HUES6 (cell line): ENCODE results near the gene MTMR12.

Source experiments
- H3K27ac ChIP-seq: 2 replicates; pipeline ENCODE4 v1.7.0; 2013; ENCODE audit warnings: low read depth, mild to moderate bottlenecking, low read length, inconsistent platforms
- H3K27me3 ChIP-seq: 2 replicates; pipeline ENCODE4 v1.6.1; 2013; ENCODE audit warnings: low read length; ENCODE audit not compliant: control insufficient read depth, insufficient read depth
- H3K36me3 ChIP-seq: 2 replicates; pipeline ENCODE4 v1.6.1; 2013; ENCODE audit warnings: low read length; ENCODE audit not compliant: control insufficient read depth, insufficient read depth
- H3K4me1 ChIP-seq: 2 replicates; pipeline ENCODE4 v1.6.1; 2013; ENCODE audit warnings: low read length; ENCODE audit not compliant: control insufficient read depth, insufficient read depth
- H3K4me3 ChIP-seq: 2 replicates; pipeline ENCODE4 v1.5.1; 2013; ENCODE audit warnings: low read depth, low read length
- H3K9ac ChIP-seq: one replicate; pipeline ENCODE4 v1.6.1; 2013; ENCODE audit warnings: mild to moderate bottlenecking, low read length
- H3K9me3 ChIP-seq: 2 replicates; pipeline ENCODE4 v1.6.1; 2013; ENCODE audit warnings: low read depth, low read length; ENCODE audit not compliant: control insufficient read depth, insufficient read depth

MTMR12 gene

DNA sequence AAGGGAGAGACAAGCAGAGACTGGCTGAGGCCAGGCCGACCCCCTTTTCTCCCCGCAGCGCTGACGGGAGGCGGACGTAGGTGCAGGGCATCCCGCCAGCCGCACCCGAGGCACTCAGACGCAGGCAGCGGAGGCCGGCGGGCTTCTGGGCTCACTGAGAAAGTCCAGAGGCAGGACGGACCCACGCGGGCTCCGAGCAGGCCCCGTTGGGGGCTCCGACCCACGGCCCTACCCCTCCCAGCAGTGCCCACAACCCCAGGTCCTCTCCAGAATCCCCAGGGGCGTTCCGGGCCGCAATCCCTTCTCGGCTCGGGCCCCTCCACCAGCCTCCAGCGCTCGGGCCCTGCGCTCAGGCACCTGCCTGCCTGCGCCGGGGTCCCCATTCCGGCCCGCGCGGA is 543 bp downstream of the MTMR12 start:
- Histone ChIP-seq H3K9me3 (no peaks in the 10 kb centered on the region), H3K27ac (peak overlapping the region; percentile 56), H3K27me3 (no peaks in the 10 kb centered on the region), H3K9ac (peak overlapping the region; percentile 83), H3K4me3 (peak overlapping the region; percentile 94), H3K36me3 (no peaks in the 10 kb centered on the region), H3K4me1 (peaks cover 9% of the 10 kb centered on the region)

DNA sequence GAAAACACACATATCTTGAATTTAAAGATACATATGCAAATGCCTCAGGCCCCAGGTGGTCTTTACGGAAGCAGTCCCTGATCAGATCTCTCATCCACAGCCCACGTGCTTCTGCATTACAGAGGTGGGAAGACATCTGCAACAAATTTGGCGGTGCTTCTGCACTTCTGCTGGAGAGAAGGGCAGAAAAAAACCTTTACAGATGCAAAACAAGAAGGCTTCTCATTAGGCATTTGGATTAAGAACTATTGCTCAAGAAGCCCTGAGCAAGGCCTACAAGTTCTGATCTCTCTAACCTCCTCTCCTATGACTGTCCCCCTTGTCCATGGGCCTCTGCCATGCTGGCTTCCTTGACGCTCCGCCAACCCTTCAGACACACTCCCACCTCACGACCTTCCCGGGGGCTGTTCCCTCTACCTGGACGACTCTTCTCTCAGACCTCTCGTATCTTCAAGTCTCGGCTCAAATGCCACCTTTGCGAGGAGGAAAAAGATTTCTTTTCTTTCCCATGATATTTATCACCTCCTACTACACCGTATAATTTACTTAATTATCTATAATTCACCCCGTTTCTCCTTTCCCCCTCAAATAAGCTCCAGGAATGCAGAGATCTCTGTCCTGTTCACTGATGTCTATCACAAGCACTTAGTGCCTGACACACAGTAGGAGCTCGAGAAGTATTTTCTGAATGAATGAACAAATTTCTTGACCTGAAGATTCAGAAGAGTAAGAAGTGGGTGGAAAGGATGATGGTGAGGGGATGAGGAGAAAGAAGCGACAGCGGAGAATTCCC is 1.1 kb downstream of the MTMR12 start:
- H3K9ac ChIP-seq = peak overlapping the region; percentile 83
- H3K27me3 ChIP-seq = no peaks in the 10 kb centered on the region
- H3K36me3 ChIP-seq = no peaks in the 10 kb centered on the region
- H3K9me3 ChIP-seq = no peaks in the 10 kb centered on the region
- peak overlapping the region; percentile 94 for H3K4me3 ChIP-seq
- peak overlapping the region; percentile 56 for H3K27ac ChIP-seq
- H3K4me1 ChIP-seq = peaks cover 9% of the 10 kb centered on the region

DNA sequence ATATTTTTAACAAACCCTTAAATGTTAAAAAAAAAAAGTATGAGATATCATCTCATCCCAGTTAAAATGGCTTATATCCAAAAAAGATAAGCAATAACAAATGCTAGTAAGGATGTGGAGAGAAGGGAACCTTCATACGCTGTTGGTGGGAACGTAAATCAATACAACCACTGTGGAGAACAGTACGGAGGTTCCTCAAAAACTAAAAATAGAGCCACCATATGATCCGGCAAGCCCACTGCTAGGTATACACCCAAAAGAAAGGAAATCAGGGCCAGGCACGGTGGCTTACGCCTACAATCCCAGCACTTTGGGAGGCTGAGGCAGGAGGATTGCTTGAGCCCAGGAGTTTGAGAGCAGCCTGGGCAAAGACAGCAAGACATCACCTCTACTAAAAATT is 3.0 kb downstream of the MTMR12 start:
- no peaks in the 10 kb centered on the region for H3K36me3 ChIP-seq
- H3K4me3 ChIP-seq = no peak overlapping the region
- H3K9ac ChIP-seq = no peak overlapping the region
- H3K4me1 ChIP-seq = peaks cover 9% of the 10 kb centered on the region
- no peaks in the 10 kb centered on the region for H3K9me3 ChIP-seq
- H3K27me3 ChIP-seq = no peaks in the 10 kb centered on the region
- no peak overlapping the region for H3K27ac ChIP-seq

GRCh38 chr5:32308946-32309345 is 3.8 kb downstream of the MTMR12 start:
- Histone ChIP-seq H3K4me1 (peaks cover 9% of the 10 kb centered on the region), H3K27ac (no peak overlapping the region), H3K9ac (no peak overlapping the region), H3K4me3 (no peak overlapping the region), H3K27me3 (no peaks in the 10 kb centered on the region), H3K36me3 (no peaks in the 10 kb centered on the region), H3K9me3 (no peaks in the 10 kb centered on the region)

DNA sequence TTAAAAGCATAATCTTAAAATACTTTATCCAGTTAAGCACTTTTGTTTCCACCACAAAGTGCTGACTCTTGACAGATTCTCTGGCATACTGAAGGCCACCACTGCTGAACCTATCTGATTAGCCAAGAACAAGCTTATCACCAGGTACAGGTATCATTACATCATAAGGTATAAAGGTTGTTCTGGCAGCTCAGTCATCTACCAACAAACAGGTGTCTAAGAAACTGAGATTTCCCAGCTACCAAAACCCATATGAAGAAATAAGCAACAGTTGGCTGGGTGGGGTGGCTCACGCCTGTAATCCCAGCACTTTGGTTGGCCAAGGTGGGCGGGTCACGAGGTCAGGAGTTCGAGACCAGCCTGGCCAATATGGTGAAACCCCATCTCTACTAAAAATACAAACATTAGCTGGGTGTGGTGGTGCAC is 5.0 kb downstream of the MTMR12 start:
- Histone ChIP-seq H3K9ac (no peak overlapping the region), H3K36me3 (no peaks in the 10 kb centered on the region), H3K4me3 (no peak overlapping the region), H3K9me3 (no peaks in the 10 kb centered on the region), H3K4me1 (peaks cover 9% of the 10 kb centered on the region), H3K27ac (no peak overlapping the region), H3K27me3 (no peaks in the 10 kb centered on the region)

DNA sequence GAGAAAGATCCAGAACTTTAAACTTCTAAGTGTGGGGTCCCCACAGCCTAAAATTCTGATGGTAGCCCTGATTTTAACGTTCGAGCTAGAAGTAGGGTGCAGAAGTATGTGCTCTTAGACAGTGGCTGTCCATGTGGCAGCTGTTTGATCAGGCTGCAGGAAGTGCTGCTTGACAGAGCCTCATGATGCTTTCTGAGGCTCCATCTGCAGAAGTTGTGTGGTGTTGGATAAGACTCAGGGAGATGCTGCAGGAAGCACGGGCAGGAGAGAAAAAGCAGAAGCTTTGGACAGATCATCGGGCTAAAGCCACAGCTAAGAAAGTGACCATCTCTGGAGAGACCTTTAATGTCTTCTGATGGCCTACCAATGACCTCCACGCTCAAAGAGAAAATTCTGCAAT is 8.1 kb downstream of the MTMR12 start:
- Histone ChIP-seq H3K27me3 (no peaks in the 10 kb centered on the region), H3K9me3 (no peaks in the 10 kb centered on the region), H3K4me3 (no peak overlapping the region), H3K9ac (no peak overlapping the region), H3K27ac (no peak overlapping the region), H3K4me1 (peaks cover 3% of the 10 kb centered on the region; the same call in 1 of the 2 replicates), H3K36me3 (no peaks in the 10 kb centered on the region)

- no peak overlapping the region for H3K9ac ChIP-seq
- no peak overlapping the region for H3K4me3 ChIP-seq
- H3K36me3 ChIP-seq = no peaks in the 10 kb centered on the region
- no peak overlapping the region for H3K27ac ChIP-seq
- no peaks in the 10 kb centered on the region for H3K9me3 ChIP-seq
- H3K4me1 ChIP-seq = peaks cover 3% of the 10 kb centered on the region; the same call in 1 of the 2 replicates
- H3K27me3 ChIP-seq = no peaks in the 10 kb centered on the region
These were observed 9.0 kb downstream of the MTMR12 start for GRCh38 chr5:32303755-32304120.

DNA sequence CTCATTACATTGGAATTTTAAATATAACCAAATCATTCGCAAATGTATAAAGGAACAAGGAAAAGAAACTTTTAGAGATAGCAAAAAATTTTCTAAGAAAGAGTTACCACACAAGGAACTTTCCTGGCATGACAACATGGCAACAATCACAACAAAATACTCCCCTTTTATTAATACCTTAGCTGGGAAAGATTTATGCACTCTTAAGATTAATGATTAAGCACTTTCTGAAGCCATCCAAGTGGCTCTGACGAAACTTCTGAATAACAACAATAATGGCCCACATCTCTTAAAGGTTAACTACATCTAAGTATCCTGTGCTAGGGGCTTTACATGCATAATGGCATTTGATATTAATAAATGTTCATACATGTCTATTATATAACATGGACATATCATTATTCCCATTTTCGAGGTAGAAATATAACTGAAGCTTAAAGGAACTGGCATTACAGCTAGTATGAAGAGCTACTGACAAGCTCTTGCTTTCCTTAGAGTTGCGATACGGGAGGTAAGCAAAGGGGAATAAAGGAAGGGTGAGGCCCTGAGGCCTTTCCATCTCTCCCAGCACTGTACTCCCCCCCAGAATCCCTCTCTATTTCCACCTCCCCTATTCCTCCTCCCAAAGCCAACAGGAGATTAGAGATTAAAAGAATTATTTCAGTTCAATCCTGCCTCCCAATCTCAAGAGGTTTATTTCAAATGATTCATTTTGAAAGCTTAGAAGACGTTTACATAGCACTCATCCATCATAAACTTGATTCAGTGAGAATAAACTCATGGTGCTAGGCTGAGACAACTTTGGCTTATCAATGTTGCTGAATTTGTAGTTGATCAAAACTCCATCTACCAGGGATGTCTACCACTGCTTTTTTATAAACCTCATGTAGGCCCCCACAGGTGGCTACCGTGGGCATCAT is 9.6 kb downstream of the MTMR12 start:
- no peak overlapping the region for H3K4me3 ChIP-seq
- H3K36me3 ChIP-seq = peaks cover under 1% of the 10 kb centered on the region; the same call in 1 of the 2 replicates
- H3K27ac ChIP-seq = no peak overlapping the region
- H3K27me3 ChIP-seq = no peaks in the 10 kb centered on the region
- H3K9ac ChIP-seq = no peak overlapping the region
- H3K4me1 ChIP-seq = peaks cover 7% of the 10 kb centered on the region; the same call in 1 of the 2 replicates
- H3K9me3 ChIP-seq = no peaks in the 10 kb centered on the region

DNA sequence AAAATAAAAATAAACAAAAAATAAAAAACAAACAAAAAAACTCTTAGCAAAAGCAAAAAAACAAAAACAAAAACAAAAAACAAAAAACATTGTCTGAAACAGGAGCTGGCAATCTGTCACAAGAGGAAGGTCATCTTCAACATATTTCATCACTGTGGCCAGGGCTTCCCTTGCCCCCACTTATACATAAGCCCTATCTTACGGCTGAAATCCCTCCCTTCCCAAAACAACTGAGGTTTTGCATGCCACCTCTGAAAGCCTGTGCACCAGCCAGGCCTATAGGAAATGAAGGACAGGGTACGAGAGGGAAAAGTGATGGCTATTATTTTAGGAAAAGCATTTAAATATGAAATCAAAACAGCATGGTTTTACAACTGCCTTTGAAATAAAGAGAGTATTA is 10.8 kb downstream of the MTMR12 start:
- Histone ChIP-seq H3K27ac (no peak overlapping the region), H3K27me3 (no peaks in the 10 kb centered on the region), H3K9ac (no peak overlapping the region), H3K4me3 (no peak overlapping the region), H3K36me3 (peaks cover 4% of the 10 kb centered on the region; the same call in 1 of the 2 replicates), H3K9me3 (no peaks in the 10 kb centered on the region), H3K4me1 (peaks cover 16% of the 10 kb centered on the region; the same call in 1 of the 2 replicates)

- Histone ChIP-seq H3K4me3 (no peak overlapping the region), H3K4me1 (peaks cover 16% of the 10 kb centered on the region), H3K27ac (no peak overlapping the region)
These were observed 13.6 kb downstream of the MTMR12 start for GRCh38 chr5:32299059-32299677.

DNA sequence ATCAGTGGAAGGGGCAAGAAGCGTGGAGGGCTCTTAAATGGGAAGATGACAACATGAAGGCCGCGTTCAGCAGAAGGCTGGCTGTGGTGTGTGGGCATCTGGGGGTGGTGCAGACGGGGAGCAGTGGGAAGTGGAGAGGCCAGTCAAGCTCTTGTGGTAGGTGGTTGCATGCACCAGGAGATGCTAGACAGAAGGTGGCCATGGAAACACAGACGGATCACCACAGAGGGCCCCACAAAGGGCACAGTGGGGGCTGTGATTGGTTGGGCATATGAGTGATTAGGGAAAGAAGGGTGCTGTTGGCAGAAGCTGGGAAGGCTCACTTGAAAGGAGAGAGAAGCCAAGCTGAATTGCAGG is 14.7 kb downstream of the MTMR12 start:
- Histone ChIP-seq H3K27ac (no peak overlapping the region), H3K9ac (no peak overlapping the region), H3K4me3 (no peak overlapping the region), H3K9me3 (no peaks in the 10 kb centered on the region), H3K36me3 (peaks cover 25% of the 10 kb centered on the region), H3K4me1 (peaks cover 16% of the 10 kb centered on the region), H3K27me3 (no peaks in the 10 kb centered on the region)

More at GRCh38 chr5:32299059-32299677, 13.6 kb downstream of the MTMR12 start:
- Histone ChIP-seq H3K9me3 (no peaks in the 10 kb centered on the region), H3K9ac (no peak overlapping the region), H3K27me3 (no peaks in the 10 kb centered on the region), H3K36me3 (peaks cover 23% of the 10 kb centered on the region)
